ENCODE results near the gene RAPGEF6.
"Not testable (repeated sequence)": the region's sequence is repeated elsewhere in the genome, so short reads cannot be mapped to it uniquely, and the experiment has no call there.

The RAPGEF6 gene

DNA sequence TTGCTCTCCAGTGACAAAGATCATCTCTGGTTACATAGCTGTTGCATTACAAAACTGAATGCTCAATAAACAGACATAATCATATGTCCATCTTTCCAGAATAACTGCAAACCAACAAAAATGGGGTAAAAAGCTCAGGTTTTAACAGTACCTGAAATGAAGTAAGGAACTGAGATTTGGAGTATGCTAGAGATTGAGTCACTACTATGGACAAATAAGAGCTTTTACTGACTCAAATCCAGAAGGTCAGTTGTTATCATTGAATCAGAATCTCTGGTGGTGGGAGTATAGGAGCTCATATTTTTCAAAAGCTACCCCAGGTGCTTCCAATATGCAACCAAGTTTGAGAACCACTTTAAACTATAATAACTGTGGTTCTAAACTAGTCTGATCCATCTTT is 4.1 kb upstream of the RAPGEF6 start:
- no peak for DNase-seq

DNA sequence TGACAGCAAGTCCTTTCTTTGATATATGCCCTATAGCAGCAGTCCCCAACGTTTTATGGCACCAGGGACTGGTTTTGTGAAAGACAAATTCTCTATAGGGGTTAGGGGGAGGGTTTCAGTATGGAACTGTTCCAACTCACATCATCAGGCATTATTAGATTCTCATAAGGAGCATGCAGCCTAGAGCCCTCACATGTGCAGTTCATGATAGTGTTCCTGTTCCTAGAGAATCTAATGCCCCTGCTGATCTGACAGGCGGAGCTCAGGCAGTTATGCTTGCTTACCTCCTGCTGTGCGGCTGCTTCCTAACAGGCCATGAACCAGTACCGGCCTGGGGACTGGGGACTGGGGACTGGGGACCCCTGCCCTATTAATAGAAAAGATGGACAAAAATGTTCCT is 2.7 kb upstream of the RAPGEF6 start:
- no peak for DNase-seq

DNA sequence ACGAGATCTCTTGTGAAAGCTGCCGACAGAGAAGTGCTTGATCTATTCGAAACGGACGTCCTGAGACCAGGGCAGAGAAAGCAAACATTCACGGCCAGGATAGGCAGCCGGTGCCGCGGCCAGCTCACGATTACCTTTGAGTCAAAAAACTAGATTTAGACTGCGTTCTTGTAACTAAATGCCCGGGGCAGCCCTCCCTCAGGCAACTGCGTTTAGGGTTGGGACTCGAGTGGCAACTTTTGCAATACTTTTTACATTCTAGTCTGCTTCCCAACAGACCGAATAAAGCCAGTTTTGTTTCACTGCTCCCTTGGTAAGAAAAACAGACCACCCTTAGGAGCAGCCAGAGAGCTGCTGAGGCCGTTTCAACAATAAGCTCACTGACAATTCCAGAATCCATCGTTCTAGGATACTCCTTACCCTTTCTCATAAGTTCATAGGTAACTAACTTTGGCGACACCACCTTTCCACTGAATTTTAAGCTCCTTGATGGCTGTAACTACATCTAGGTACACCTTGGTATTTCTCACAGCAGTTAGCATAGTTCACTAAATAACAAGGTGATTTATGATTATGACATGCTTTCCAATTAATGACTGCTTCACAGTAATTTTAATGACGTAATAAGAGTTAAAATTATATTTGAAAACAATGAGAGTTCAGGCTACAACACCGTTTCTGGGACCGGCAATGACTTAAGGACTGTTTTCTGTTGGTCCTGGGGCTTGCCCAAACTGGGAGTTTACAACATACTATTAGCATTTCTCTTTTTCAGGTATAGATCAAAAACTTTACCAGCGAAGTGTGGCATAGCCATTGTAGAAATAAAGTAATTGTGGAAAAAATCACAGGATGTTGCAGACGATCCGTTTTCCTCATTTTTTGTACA is 899 bp upstream of the RAPGEF6 start:
- peak in 1 of 2 experiments; percentile 54 for DNase-seq

DNA sequence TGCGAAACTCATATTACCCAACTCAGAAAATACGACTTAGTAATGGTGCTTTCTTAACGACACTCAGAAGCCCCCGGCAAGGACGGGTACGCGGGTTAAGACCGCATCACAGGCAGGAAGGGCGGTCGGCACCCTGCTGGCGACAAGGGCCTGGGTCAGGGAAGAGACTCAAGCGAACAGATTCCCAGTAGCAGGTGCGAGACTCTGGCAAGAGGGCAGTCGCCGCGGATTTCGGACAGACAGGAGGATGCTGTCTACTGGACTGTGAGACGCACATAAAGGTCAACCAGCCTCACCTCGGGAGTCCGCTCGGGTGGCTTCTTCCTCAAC is 398 bp downstream of the RAPGEF6 start:
- peak; percentile 43 to 59 for DNase-seq

DNA sequence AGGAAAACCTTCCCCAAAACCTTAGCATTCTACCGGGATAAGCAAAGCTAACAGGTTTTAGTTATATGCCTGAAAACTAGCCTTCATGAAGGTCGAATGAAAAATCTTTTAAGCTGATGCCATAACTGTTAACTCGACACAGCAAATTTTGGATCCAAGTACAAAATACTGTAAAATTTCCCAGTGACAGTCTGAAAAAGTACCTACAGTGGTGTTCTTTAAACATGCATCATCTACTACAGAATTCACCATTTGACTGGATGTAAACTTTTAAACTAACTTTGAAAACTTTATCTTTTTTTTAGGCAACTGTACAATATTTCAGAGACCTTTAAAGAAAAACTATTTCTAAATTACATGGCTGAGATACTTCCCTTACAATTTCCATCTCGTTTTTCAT is 791 bp downstream of the RAPGEF6 start:
- no peak for DNase-seq

DNA sequence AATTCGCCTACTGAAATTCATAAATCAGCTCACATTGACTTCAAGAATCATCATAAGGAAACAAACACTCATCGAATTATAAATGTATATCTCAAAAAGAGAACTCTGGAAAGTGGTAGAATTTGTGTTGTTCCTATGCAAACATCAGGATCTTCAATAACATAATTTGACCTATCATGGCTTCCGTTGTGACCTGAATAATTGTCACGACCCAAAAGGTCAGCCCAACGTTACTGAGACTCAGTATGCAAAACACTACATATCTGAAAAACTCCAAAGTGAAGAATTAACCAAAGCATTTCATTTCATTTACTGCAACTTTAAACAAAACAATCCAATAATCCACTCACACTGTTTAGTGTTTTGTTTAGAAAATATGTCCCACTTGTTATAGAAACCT is 1.2 kb downstream of the RAPGEF6 start:
- no peak for DNase-seq

DNA sequence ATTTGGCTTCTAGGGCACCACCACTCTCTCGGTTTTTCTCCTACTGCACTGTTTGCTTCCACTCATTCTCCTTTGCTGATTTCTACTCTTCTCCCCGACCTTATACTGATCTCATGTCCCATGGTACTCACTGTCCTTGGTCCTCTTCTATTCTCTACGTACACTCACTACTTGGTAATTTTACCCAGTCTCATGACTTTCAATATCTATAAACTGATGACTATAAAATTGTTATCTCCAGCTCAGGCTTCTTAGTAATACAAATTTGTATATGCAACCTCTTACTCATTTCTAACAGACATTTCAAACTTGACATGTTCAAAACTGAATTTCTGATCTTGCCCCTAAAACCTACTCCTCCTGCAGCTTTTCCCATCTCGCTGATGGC is 4.1 kb downstream of the RAPGEF6 start:
- no peak for DNase-seq

DNA sequence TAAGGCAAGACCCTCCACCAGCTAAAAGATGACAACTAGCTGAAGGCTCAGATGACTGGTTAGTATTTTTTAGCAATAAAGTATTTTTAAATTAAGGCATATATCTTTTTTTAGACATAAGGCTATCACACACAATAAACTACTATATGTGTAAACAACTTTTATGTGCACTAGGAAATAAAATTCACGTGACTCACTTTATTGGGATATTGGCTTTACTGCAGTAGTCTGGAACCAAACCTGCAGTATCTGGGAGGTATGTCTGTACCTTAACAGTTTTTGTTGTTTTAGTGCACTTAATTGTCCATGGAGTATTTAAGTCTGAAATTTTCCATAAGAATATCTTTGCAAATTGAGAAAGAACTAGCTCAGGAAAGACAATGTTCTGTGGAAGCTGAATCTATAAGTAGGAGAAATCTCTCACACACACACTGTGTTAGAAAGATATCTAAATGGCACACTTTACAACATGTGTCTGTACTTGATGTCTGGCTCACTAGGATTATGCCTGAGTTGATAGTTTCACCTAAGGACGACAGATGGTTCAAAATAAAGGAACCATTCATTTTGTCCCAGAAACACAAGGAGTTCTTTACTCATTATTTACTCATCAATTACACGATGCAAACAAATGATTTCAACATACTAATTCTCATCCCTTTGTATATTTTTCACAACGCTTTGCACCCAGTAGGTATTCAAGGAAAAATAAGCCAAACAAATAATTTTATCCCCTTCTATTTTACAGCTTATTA is 4.6 kb downstream of the RAPGEF6 start:
- DNase-seq: peak; percentile 23 to 74

DNA sequence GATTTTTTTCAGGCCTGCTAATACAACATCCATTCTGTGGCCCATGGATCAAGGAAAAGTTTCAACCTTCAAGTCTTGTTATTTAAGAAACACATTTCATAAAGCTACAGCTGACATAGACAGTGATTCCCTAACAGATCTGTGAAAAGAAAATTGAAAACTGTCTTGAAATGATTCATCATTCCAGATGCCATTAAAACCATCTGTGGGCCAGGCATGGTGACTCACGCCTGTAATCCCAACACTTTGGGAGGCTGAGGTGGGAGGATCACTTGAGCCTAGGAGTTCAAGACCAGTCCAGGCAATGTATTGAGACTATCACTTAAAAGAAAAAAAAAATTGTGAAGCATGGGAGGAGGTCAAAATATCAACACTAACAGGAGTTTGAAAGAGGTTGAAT is 6.0 kb downstream of the RAPGEF6 start:
- DNase-seq: no peak

DNA sequence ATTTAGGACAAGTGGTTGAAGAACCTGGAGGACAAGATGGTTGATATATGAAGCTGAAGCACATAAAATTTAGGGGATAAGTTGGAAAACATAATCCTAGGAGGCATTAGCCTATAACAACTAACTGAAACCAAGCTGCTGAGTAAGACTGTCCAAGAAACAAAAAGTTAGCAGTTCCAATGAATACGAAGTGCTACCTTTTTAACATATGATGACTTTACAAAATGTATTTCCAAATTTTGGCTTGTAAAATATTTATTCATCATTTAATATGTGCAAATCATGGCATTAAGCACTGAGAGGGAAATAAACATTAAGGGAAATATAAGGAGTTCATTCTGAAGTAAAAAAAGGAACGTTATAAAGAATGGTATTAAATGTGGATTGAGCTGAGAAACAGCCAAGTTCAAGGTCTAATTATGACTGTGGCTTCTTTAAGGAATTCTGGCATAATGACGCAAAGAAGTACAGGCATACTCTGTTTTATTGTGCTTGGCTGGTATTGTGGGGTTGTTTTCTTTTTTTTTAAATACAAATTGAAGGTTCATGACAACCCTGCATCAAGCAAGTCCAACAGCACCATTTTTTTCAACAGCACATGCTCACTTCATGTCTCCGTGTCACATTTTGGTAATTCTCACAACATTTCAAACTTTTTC is 7.7 kb downstream of the RAPGEF6 start:
- peak in 1 of 2 experiments; percentile 54 for DNase-seq

DNA sequence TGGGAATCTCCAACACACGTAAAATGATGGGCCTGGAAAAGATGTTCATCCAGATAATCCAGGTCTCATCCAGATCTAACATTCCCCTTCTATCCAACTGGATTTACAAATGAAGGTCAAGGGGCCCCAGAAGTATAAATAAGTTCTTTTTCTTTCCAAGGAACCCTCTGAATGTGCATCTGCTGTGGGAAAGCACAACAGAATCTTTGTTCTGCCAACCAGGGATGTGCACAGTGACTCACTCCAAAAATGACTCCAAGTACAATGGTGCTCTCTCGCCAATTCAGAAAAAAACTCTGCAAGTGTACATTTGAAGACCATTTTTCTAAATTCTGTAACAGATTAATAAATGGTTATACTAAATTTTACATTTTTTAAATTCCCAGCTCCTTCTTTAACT is 12.4 kb downstream of the RAPGEF6 start:
- DNase-seq: no peak

DNA sequence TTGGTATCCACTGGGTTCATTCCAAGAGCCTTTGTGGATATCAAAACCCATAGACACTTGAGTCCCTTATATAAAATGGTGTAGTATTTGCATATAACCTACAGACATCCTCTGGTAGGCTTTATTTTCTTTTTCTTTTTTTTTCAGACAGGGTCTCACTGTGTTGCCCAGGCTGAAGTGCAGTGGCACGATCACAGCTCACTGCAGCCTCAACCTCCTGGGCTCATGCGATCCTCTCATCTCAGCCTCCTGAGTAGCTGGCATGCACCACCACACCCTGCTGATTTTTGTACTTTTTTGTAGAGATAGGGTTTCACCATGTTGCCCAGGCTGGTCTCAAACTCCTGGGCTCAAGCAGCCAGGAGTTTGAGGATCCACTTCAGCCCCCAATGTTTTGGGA is 13.9 kb downstream of the RAPGEF6 start:
- not testable (repeated sequence) for DNase-seq

DNA sequence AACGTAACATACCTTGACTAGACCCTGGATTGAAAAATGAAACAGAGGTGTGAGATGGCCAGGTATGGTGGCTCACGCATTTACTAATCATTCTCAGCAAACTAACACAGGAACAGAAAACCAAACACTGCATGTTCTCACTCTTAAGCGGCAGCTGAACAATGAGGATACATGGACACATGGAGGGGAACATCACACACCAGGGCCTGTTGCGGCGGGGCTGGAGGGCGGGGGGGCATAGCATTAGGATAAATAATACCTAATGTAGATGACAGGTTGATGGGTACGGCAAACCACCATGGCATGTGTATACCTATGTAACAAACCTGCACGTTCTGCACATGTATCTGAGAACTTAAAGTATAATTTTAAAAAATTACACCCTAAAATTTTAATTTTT is 15.9 kb downstream of the RAPGEF6 start:
- DNase-seq: no peak

DNA sequence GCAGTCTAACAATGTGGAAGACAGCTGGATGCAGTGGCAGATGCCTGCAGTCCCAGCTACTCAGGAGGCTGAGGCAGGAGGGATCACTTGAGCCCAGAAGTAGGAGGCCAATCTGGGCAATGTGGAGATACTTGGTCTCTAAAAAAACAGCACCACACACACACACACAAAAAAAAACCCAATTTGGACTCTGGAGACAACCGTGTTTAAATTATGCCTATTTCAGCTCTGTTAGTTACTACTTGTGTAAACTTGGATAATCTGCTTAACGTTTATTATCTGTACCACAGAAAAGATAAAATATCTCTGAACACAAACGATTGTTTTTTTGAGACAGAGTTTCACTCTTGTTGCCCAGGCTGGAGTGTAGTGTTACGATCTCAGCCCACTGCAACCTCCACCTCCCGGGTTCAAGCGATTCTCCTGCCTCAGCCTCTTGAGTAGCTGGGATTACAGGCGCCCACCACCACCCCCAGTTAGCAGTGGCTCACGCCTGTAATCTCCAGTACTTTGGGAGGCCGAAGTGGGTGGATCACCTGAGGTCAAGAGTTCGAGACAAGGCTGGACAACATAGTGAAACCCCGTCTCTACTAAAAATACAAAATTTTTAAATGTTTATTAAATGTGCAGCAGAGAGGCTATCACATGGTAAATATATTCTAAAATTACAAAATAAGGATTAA is 17.7 kb downstream of the RAPGEF6 start:
- DNase-seq: no peak

DNA sequence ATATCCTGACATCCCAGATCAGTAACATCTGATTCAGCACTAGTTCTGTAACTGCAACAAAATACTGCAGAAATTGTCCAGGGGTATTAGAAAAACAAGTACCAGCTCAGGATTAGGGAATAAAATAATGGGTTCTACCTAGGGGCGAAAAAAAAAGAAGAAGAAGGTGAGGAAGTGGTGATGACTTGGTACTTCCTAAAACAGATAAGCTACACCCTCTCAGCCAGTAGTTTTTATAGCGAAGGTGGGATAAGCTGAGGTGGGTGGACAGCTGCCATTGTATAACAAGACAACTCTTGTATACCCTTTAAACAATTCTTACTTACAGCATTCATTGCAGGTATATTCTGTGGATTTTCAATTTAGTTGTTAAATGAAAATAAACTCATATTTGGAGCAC is 19.1 kb downstream of the RAPGEF6 start:
- no peak for DNase-seq

DNA sequence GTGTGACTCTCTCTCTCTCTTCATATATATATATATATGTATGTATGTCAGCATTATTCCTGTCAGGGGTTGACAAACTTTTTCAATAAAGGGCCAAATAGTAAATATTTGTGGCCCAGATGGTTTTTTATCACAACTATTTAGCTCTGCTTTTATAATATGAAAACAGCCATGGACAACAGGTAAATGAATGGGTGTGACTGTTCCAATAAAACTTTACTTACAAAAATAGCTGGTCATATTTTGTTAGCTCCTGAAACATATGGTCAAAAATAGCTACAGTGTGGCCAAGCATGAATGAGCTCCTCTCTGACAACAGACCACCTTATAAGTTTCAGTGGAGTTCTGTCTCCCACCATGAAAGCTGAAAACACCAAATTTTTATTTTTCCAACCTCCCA is 21.6 kb downstream of the RAPGEF6 start:
- no peak for DNase-seq

DNA sequence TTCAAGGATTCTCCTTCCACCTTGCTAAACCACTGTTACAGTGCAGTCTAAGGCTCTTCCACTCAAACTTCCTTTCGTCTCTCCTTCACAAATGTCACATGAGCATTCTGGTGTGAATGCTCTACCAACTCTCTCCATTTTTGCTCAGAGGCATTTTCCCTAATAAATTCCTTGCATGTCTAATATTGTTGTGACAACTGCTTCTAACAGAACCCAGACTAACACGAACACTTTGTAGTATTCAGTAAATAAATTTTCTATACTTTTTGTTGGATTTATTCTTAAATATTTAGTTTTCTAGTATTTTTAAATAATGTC is 24.0 kb downstream of the RAPGEF6 start:
- DNase-seq: no peak

DNA sequence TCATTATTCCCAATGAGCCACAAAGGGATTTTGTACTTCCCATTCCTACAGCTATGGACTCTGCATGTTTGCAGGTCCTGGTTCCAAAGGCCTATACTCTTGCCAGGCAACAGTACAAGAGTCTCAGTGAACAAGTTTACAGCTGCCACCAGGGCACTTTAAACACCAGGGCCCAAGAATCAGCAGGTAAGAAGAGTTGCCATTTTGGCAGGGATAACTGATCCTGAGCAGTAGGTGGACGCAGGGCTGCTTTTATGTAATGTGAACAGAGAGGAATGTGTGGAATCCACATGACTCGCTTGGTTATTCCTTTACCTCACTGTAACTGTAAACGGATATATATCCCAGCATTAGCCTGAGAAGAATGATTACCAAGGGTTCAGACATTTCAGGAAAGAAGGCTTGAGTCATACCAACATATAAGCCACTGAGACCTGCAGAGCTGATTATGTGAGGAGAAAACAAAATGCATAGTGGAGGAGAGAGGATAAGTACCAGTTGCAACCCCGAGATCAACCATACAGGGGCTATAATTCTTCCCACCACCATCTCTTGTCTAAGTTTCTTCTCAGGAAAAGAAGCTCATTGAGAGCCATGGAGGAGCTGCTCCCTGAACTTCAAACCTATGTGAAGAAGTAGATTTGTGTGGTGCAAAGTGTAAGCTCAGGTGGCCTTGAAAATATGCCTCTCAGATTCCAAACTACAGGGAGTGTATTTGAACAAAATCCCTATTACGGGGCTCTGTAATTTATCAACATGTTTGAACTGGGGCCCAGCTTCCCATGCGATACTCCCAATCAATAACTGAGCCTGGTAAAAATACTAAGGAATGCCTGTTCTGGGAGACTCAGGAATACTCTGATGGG is 24.6 kb downstream of the RAPGEF6 start:
- no peak for DNase-seq

DNA sequence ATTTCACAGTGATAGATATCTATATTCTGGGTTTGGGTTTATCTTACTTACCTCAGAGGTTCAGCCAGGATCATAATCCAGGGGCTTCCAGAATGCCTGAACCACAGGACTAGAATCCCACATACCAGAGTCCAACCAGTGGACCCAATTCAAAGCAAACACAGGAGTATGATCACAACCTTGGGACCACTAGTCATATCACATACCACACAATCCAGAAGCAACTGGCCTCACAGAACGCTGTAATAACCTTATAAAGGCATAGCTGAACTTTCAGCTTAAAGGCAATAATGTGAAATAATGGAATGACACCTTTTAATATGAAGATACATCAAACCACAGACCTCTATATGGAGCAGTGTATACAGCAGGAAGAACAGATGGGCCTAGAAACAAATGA is 25.3 kb downstream of the RAPGEF6 start:
- DNase-seq: no peak

DNA sequence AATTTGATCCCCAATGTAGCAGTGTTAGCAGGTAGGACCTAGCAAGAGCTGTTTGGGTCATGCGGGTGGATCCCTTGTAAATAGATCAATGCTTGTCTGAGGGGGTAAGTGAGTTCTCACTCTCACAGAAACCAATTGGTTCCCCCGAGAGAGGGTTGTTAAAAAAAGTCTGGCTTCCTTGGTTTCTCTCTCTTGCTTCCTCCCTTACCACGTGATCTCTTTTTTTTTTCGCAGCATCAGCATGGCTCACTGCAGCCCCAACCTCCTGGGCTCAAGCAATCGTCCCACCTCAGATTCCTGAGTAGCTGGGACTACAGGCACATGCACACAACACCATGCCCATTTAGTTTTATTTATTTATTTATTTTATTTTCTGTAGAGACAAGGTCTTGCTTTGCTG is 26.4 kb downstream of the RAPGEF6 start:
- no peak for DNase-seq

DNA sequence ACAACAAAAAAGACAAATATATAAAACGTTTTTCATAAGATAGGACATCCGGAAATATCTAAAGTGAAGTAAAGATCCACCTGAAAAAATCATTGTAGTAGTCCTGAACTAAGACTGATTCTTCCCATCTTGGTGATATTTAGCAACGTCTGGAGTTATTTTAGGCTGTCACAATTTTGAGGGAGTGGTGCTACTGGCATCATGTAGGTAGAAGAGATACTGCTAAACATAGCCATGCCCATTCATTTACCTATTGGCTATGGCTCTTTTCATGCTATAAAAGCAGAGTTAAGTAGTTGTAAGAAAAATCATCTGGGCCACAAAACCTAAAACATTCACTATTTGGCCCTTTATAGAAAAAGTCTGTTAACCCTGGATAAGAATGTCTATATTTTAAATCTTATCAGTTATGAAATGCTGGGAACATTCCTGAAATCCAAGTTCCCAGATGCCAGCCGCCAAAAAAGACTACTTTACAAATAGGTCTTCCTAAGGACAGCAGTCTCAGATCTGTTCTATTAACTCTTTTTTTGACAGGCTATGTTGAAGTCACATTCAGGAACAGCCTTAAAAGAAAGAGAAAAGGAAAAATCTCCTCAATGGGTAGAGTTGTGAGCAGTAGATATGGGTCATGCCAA is 27.0 kb downstream of the RAPGEF6 start:
- DNase-seq: no peak

DNA sequence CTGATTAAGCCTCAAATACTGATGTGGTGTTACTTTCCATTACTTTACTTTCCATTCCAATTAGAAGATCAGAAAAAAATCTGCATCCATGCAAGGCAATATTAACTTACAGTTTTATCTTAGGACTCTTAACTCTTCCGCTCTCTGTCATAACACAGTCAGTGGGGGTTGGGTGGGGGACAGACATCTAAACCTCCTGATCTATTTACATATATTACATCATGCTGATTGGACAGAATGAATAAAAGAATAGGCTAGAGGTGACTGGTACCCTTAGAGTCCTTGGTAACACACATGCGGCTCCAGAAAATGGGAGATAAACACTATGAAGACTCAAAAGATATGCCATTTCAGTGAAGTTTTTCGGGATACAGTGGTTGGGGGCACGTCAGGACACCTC is 27.6 kb downstream of the RAPGEF6 start:
- no peak for DNase-seq
